ENCODE measurements around the gene ABR.
"Not testable (repeated sequence)": the region's sequence is repeated elsewhere in the genome, so short reads cannot be mapped to it uniquely, and the experiment has no call there.

The ABR gene

GRCh38 chr17:1173432-1174262, 6.1 kb downstream of the ABR start:
- DNase-seq (ENCODE audit: low spot score) = no peak

GRCh38 chr17:1171953-1172352, 7.8 kb downstream of the ABR start:
- DNase-seq (ENCODE audit: low spot score) = no peak

- no peak for DNase-seq (ENCODE audit: low spot score)
Measured at GRCh38 chr17:1170739-1171138, 9.0 kb downstream of the ABR start.

GRCh38 chr17:1169929-1170312, 9.9 kb downstream of the ABR start:
- DNase-seq (ENCODE audit: low spot score) = no peak

GRCh38 chr17:1169221-1169928, 10.4 kb downstream of the ABR start:
- no peak for DNase-seq (ENCODE audit: low spot score)

- no peak for DNase-seq (ENCODE audit: low spot score)
Measured at GRCh38 chr17:1168533-1169220, 11.1 kb downstream of the ABR start.

GRCh38 chr17:1166276-1166675, 13.5 kb downstream of the ABR start:
- no peak for DNase-seq (ENCODE audit: low spot score)

GRCh38 chr17:1165836-1166235, 13.9 kb downstream of the ABR start:
- DNase-seq (ENCODE audit: low spot score) = no peak

- DNase-seq (ENCODE audit: low spot score) = no peak
Measured at GRCh38 chr17:1164935-1165556, 14.7 kb downstream of the ABR start.

- DNase-seq (ENCODE audit: low spot score) = no peak
Measured at GRCh38 chr17:1162116-1162855, 17.5 kb downstream of the ABR start.

- no peak for DNase-seq (ENCODE audit: low spot score)
Measured at GRCh38 chr17:1160591-1161390, 19.0 kb downstream of the ABR start.

GRCh38 chr17:1159431-1160180, 20.2 kb downstream of the ABR start:
- no peak for DNase-seq (ENCODE audit: low spot score)

GRCh38 chr17:1158879-1159278, 20.9 kb downstream of the ABR start:
- no peak for DNase-seq (ENCODE audit: low spot score)

GRCh38 chr17:1156864-1157263, 22.9 kb downstream of the ABR start:
- DNase-seq (ENCODE audit: low spot score) = no peak

- DNase-seq (ENCODE audit: low spot score) = no peak
Measured at GRCh38 chr17:1154704-1155103, 25.1 kb downstream of the ABR start.

- DNase-seq (ENCODE audit: low spot score) = no peak
Measured at GRCh38 chr17:1153795-1154546, 25.8 kb downstream of the ABR start.

GRCh38 chr17:1152582-1152981, 27.2 kb downstream of the ABR start:
- not testable (repeated sequence) for DNase-seq (ENCODE audit: low spot score)

- no peak for DNase-seq (ENCODE audit: low spot score)
Measured at GRCh38 chr17:1150863-1151600, 28.7 kb downstream of the ABR start.

GRCh38 chr17:1149869-1150268, 29.9 kb downstream of the ABR start:
- DNase-seq (ENCODE audit: low spot score) = no peak

Measured in NAMALWA (cell line).